Ovary (tissue), 9 donors: Measurements from ENCODE around the gene MAP3K9. TPM values are rescaled to one million over a fixed set of nuclear protein-coding genes. Genes with fewer than 3 reads are reported as not detected.

ENCODE experiments used
- DNase-seq, 5 donors: peaks; one replicate each; pipeline ENCODE4 v3.0.0-alpha.2; 2019 to 2020
- H3K27ac ChIP-seq, 2 donors: fragments of 200-600 bp; one replicate each; pipeline versions ENCODE4 v1.5.1 to v1.8.0; 2019 to 2022
- H3K27me3 ChIP-seq: fragments of 200-600 bp; one replicate; pipeline ENCODE4 v1.8.0; 2022
- H3K36me3 ChIP-seq: fragments of 200-600 bp; sonication (generic); one replicate; pipeline ENCODE4 v1.5.1; 2019
- H3K4me1 ChIP-seq: one replicate; pipeline ENCODE4 v1.8.1; 2013; ENCODE audit warnings: mild to moderate bottlenecking, moderate library complexity; ENCODE audit not compliant: insufficient read depth
- H3K4me3 ChIP-seq: fragments of 200-600 bp; sonication (generic); one replicate; pipeline ENCODE4 v1.5.1; 2017
- H3K9me3 ChIP-seq, 2 donors: fragments of 200-600 bp in 1 of 2; sonication (generic) in 1 of 2; one replicate each; pipeline versions ENCODE4 v1.5.1 to v1.8.1; 2013 to 2019; ENCODE audit warnings: mild to moderate bottlenecking in 1 of 2, moderate library complexity in 1 of 2
- CTCF ChIP-seq, 3 donors: fragments of 450-650 bp in 2 of 3; fragments of 200-600 bp in 1 of 3; IDR thresholded peaks; one replicate each; pipeline versions ENCODE4 v1.5.1 to v1.8.0; 2016 to 2022; ENCODE audit warnings: antibody characterized with exemption in 3 of 3, mild to moderate bottlenecking in 1 of 3
- EP300 ChIP-seq: sonication (generic); formaldehyde crosslinking; IDR thresholded peaks from one replicate; pipeline ENCODE4 v1.6.1; 2017; ENCODE audit warnings: antibody characterized with exemption
- POLR2A ChIP-seq: fragments of 450-650 bp; IDR thresholded peaks from one replicate; pipeline ENCODE4 v1.6.1; 2017; ENCODE audit warnings: antibody characterized with exemption, mild to moderate bottlenecking, moderate library complexity
- WGBS, 3 donors: extraction: QIAGEN DNeasy Blood & Tissue Kit in 1 of 3; methylation state at CpG; one replicate each; pipeline versions ENCODE4 v1.1.5 to v1.1.7; 2013 to 2017; 5-methylcytosine and 5-hydroxymethylcytosine counted together
- intact Hi-C, 4 donors: fragments of 100-400 bp; cut with DNase I; formaldehyde crosslinking; loops; one replicate each; pipeline versions ENCODE4 v1.11.0 to v1.15.1; 2022 to 2023
- polyA plus RNA-seq, 2 donors: library from polyadenylated mRNA; stranded (reverse); fragments of 200-250 nt in 1 of 2; fragments of 350-450 nt in 1 of 2; fragmentation: Illumina TruSeq in 1 of 2; extraction: RNeasy Lipid Tissue Mini Kit (QIAGEN cat#74804) in 1 of 2; gene quantifications; one replicate each; pipeline ENCODE4 v1.2.3, GENCODE V29; 2013 to 2014
- total RNA-seq, 7 donors: library from RNA; depleted of rRNA in 2 of 7; stranded (reverse); fragments of >200 nt in 2 of 7; fragmentation: NEBNext Ultra II Directional in 3 of 7; extraction: Animal tissue kit (Norgen Biotek cat#: 25700) in 3 of 7; gene quantifications; one replicate each; pipeline versions ENCODE4 v1.1.0 to v1.2.4, GENCODE V29; 2016 to 2023
- donor health status: DM: no; HTN: no; CAD: no; lungs with moderate emphysema.
- donor health status: DM: no; HTN: no; CAD: no.
- donor health status: Bipolar disorder and iron deficiency.
- donor health status: DM: yes; HTN: yes; CAD: no.
- donor health status: DM: no; HTN: no; CAD: no.
- donor health status: DM: yes; HTN: yes; CAD: no.

The MAP3K9 gene
- total and polyA plus RNA-seq, 9 donors = 0.80 to 3.7 (median 1.9) TPM

- no peak for TF ChIP-seq POLR2A
- no peak overlapping the region for H3K4me3 ChIP-seq
- peaks cover 2% of the 10 kb centered on the region for H3K4me1 ChIP-seq
- H3K36me3 ChIP-seq = no peaks in the 10 kb centered on the region
- WGBS, 3 donors = 58 to 75% (median 72%) methylated on average over 5 of the region's 5 CpGs
- no peak overlapping the region for H3K27ac ChIP-seq
- no peak for DNase-seq
- H3K27me3 ChIP-seq = no peaks in the 10 kb centered on the region
- no peaks in the 10 kb centered on the region for H3K9me3 ChIP-seq
- intact Hi-C loops = no loop called here
These were observed 21.9 kb upstream of the MAP3K9 start for GRCh38 chr14:70830998-70831781.

DNA sequence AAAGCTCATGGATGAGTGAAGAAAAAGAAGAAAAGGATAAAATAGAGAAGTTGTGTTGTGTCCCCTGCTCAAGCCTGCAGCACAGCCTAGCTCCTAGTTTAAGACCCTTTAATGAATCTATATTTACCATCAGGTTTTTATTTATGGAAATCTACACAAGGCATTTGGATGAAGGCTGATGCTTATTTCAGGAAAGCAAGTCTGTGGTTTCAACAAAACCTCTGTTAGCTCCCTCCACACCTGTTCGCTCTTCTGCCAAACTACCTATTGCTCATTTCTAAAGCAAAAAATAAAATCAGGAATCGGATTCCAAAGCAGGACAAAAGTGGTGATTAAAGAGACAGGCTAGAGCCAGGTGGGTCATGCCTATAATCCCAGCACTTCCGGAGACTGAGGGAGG lies 18.9 kb upstream of the MAP3K9 start:
- Histone ChIP-seq H3K9me3 (no peaks in the 10 kb centered on the region), H3K36me3 (no peaks in the 10 kb centered on the region), H3K27me3 (no peaks in the 10 kb centered on the region), H3K4me1 (peaks cover 2% of the 10 kb centered on the region), H3K4me3 (no peak overlapping the region), H3K27ac (no peak overlapping the region)
- intact Hi-C loops = loop anchor here in 2 of 4 donors (10.0 kb wide), 1 partner anchor 147 kb away; no protein-coding TSS in a partner anchor
- WGBS, 3 donors = 94 to 98% (median 95%) methylated on average over 3 of the region's 3 CpGs
- no peak for DNase-seq
- TF ChIP-seq EP300 (no peak), CTCF (IDR thresholded peaks at IDR 0.05) (no peak), POLR2A (no peak)

DNA sequence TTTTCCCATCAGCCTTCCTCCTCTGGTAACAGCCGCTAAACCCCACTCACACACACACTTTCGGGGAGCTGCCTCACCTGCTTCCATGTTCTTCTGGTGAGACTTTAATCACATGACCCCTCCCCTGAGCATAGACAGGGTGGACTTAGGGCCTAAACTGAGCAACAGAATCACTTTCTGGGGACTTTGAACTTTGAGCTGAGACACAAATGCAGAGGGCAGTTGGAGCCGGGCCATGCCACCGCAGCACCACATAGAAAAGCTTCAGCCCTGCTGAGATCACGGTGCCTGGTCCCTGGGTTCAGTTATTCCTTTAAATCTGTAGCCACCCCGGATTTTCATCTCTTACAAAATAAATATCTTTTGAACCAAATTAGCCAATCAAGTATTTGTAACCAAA lies 18.4 kb upstream of the MAP3K9 start:
- no peak overlapping the region for H3K4me3 ChIP-seq
- intact Hi-C loops = loop anchor here in 2 of 4 donors (10.0 kb wide), 1 partner anchor 147 kb away; no protein-coding TSS in a partner anchor
- no peaks in the 10 kb centered on the region for H3K9me3 ChIP-seq
- TF ChIP-seq EP300 = no peak
- TF ChIP-seq POLR2A = no peak
- no peak for TF ChIP-seq CTCF (IDR thresholded peaks at IDR 0.05)
- H3K4me1 ChIP-seq = peaks cover 3% of the 10 kb centered on the region
- no peaks in the 10 kb centered on the region for H3K27me3 ChIP-seq
- H3K36me3 ChIP-seq = no peaks in the 10 kb centered on the region
- no peak overlapping the region for H3K27ac ChIP-seq
- DNase-seq = no peak
- WGBS, 3 donors = 92 to 97% (median 94%) methylated on average over 6 of the region's 6 CpGs

DNA sequence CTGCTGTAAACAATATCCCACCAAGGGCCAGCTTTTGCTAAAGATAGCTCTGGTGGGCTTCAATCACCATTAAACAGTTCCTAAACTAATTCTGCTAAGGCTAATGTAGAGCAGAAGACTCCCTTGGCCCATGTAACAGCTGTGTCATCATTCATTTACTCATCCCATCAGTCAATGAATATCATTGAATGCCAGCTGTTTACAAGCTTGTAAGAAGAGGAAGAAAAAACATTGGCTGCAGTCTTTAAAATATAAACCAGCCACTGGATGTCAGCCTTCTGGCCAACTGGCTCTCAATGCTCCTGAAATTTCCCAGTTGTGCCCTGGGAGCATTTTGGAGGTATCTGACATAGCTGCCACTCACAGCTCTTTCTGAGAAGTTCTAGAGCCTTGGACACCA lies 18.0 kb upstream of the MAP3K9 start:
- H3K9me3 ChIP-seq = no peaks in the 10 kb centered on the region

More for the DNA sequence above, 18.0 kb upstream of the MAP3K9 start:
- no peak for DNase-seq
- Histone ChIP-seq H3K4me1 (peaks cover 3% of the 10 kb centered on the region), H3K27me3 (no peaks in the 10 kb centered on the region), H3K27ac (no peak overlapping the region), H3K36me3 (no peaks in the 10 kb centered on the region), H3K4me3 (no peak overlapping the region)
- no peak for TF ChIP-seq CTCF (IDR thresholded peaks at IDR 0.05)
- no peak for TF ChIP-seq EP300
- TF ChIP-seq POLR2A = no peak
- intact Hi-C loops = loop anchor here in 2 of 4 donors (10.0 kb wide), 1 partner anchor 147 kb away; no protein-coding TSS in a partner anchor
